DMS153 (cell line): ENCODE measurements around the gene SOS1.
"Not testable (repeated sequence)": the region's sequence is repeated elsewhere in the genome, so short reads cannot be mapped to it uniquely, and the experiment has no call there.

ENCODE experiments used
- DNase-seq: peaks from one replicate; lab custom pipeline; 2025; lab: John Stamatoyannopoulos, UW

SOS1 gene

GRCh38 chr2:38968021-38968420 is 152.8 kb downstream of the SOS1 start:
- no peak for DNase-seq

- DNase-seq = no peak
Observed at GRCh38 chr2:38966678-38967077, 154.2 kb downstream of the SOS1 start.

GRCh38 chr2:38966006-38966405 is 154.8 kb downstream of the SOS1 start:
- no peak for DNase-seq

- DNase-seq = no peak
Observed at GRCh38 chr2:38960609-38961320, 160.1 kb downstream of the SOS1 start.

GRCh38 chr2:38959938-38960608 is 160.8 kb downstream of the SOS1 start:
- no peak for DNase-seq

GRCh38 chr2:38959466-38959865 is 161.4 kb downstream of the SOS1 start:
- no peak for DNase-seq

GRCh38 chr2:38957972-38958371 is 162.9 kb downstream of the SOS1 start:
- DNase-seq = no peak

GRCh38 chr2:38951766-38952165 is 169.1 kb downstream of the SOS1 start:
- no peak for DNase-seq

- no peak for DNase-seq
Observed at GRCh38 chr2:38948995-38949394, 171.9 kb downstream of the SOS1 start.

GRCh38 chr2:38948387-38948882 is 172.4 kb downstream of the SOS1 start:
- DNase-seq = no peak

- peak; percentile 59 for DNase-seq
Observed at GRCh38 chr2:38947241-38948239, 173.3 kb downstream of the SOS1 start.

- DNase-seq = no peak
Observed at GRCh38 chr2:38945911-38946310, 174.9 kb downstream of the SOS1 start.

- no peak for DNase-seq
Observed at GRCh38 chr2:38945372-38945771, 175.5 kb downstream of the SOS1 start.

- no peak for DNase-seq
Observed at GRCh38 chr2:38943784-38944183, 177.1 kb downstream of the SOS1 start.

GRCh38 chr2:38940746-38941145 is 180.1 kb downstream of the SOS1 start:
- no peak for DNase-seq

GRCh38 chr2:38937548-38937947 is 183.3 kb downstream of the SOS1 start:
- DNase-seq = no peak

- DNase-seq = not testable (repeated sequence)
Observed at GRCh38 chr2:38936516-38936915, 184.3 kb downstream of the SOS1 start.

- DNase-seq = no peak
Observed at GRCh38 chr2:38935568-38936172, 185.2 kb downstream of the SOS1 start.

GRCh38 chr2:38934742-38935141 is 186.1 kb downstream of the SOS1 start:
- DNase-seq = no peak

GRCh38 chr2:38933653-38934052 is 187.2 kb downstream of the SOS1 start:
- no peak for DNase-seq

- DNase-seq = no peak
Observed at GRCh38 chr2:38932586-38932985, 188.3 kb downstream of the SOS1 start.
